Stimulated activated CD8-positive, alpha-beta memory T cell treated with anti-CD3 and anti-CD28 coated beads, Interleukin-12 subunit alpha, Interleukin-12 subunit beta, amount 100 ng/mL, for 24 hours (primary cell): ENCODE measurements around the gene OSCP1.

Experiments used
- DNase-seq: peaks from one replicate; pipeline ENCODE4 v3.0.0-alpha.2; 2020; ENCODE audit errors: extremely low read depth

OSCP1 gene

GRCh38 chr1:36472656-36473055 is 22.4 kb upstream of the OSCP1 start:
- no peak for DNase-seq

GRCh38 chr1:36471830-36472641 is 21.8 kb upstream of the OSCP1 start:
- no peak for DNase-seq

DNA sequence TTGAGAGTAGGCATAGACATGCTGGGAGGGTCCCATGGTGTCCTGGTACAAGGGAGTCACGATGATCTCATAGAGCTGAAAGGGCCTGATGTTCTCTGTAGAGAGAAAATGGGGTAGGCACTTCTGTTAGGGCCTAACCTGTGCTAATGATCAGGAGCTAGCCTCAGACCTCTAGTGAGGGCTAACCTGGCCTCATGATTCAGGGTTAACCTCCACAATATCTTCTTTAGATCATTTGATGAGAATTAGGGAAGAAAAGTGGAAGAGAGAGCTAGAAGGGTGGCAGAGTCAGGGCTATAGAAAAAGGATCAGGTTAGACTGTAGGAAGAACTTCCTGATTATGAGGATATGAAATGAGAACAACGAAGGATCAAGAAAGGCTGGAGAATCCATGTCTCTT is 18.9 kb upstream of the OSCP1 start:
- no peak for DNase-seq

DNA sequence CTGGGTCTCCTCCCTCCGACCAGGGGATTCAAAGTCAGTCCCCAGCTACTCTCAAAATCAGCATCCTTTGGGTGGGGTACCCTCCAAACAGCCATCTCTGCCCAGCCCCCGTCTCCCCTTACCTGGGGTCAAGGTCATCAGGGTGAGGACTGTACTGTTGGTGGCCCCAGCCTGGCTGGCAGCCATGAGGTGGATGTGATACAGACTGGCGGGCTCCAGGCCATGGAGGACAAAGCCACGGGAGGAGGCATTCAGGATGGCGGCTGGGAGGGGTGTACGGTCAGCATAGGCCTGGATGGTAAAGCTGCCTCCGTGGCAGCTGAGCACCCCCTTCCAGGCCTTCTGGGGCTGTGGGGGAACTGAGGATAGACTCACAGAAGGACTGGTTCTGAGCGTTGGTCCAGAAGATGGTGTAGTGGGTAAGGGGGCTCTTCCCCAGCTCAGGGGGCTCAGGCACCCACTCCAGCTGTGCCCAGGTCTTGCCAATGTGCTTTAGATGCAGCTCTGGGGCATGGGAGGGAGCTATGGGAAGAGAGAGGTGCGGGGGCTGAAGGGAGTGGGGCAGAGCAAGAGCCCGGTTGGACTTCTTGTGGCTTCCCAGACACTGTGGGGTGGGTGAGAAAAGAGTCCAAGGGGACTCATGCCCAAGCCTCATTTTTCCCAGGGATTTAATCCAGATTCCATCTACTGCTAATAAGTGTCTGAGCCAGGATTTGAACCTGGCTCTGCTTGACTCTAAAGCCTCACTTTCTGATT is 17.6 kb upstream of the OSCP1 start:
- DNase-seq = no peak

DNA sequence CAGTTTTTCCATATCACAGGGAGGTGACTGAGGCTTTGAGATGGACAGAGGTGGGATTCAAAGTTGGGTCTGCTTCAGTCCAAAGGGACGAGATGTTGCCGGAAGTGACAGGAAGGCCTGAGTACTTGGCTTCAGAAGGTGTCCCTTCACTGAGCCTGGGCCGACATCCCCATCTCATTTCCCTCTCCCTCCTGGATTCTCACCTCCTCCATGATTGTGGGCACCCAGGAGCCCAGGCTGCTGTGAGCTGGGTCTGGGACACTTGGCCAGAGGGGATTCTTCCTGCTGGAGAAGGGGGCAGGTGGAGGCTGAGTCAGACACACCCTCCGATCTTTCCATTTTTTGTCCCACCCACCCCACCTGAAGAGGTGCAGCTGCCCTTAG is 16.8 kb upstream of the OSCP1 start:
- DNase-seq = no peak

DNA sequence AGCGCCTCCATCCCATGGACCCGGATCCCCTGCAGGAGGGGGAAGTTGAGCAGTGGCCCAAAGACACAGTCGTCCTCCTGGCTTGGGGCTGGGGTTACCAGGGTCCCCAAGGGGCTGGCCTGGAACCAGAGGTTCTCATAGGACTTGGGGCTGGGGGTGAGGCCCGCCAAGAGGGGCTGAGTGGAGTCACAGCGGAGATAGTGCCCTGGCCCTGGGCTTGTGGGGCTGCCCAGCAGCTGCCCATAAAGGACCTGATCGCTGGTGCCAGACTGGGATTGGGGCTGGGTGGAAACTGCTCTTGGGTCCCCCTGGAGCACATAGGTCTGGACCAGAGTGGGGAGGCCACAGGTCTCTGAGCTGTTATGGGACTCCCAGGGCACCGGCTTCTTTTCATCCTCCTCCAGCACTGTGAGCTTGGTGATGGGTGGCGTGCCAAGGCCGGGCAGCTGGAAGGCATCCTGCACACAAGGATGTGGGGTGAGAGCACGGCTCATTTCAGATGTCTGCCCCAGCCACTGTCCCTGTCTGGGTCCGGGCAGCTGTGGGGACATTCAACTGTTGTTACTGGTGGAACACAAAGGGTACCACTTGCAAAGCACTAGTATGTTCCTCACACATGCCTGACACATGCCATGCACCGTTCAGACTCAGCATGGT is 16.2 kb upstream of the OSCP1 start:
- DNase-seq = no peak

DNA sequence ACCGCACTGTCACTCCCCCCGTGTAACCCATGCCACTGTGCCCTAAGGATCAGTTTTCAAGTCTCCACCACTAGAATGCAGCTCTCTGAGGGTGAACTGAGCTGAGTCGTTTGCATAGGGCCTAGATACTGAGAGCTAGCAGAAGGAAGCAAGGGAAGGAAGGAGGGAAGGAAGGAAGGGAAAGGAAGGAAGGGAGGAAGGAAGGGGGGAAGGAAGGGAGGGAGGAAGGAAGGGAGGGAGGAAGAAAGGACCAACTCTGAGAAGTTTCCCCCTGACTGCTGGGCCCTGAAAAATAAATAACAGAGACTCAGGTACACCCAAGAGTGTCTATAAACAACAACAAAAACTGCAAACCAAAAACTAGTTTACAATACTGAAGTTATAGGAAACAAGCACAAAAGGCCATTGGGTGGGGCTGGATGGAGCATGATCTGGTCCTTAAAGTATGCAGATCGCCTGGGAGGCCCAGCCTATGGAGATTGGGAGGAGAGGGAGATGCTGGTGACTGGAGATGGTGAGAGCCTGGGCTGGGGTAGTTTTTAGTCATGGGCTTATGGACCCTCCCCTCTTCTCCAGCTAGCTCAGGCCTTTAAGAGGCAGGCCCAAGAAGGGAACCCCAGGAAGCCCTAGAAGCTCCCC is 15.6 kb upstream of the OSCP1 start:
- DNase-seq = no peak

DNA sequence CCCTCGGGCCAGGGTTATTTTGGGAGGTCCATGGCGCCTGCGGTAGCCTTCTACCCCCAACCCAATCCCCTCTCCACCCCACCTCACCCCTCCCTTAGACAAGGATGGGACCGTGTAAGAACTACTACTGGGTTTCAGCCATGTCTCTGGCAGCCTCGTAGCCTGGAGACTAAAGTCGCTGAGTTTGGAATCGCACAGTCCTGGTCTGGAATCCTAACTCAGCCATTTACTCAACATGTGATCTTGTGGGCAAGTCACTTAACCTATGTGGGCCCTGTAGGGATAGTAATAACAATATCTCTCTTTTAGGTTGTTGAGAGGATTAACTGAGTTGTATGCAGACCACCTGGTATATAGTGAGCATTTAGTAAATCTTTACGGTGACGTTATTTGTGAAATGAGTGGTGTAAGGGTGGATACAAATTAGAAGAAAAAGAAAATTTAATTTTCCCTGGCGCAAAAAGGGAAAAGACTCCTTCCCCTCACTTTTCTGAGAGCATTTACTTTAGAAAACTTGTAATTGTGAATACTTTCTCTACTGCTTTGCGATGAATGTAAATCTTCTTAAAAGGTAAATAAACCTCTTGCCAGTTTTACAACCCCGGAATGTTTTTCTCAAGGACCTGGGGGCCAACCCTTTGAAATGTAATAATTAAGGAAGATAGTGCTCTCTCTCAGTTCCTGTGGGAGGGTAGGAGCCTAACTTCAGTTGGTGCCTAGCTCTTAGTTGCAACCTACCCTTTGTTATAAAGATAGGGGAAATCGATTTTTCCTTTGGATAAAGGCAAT is 14.5 kb upstream of the OSCP1 start:
- DNase-seq = no peak

DNA sequence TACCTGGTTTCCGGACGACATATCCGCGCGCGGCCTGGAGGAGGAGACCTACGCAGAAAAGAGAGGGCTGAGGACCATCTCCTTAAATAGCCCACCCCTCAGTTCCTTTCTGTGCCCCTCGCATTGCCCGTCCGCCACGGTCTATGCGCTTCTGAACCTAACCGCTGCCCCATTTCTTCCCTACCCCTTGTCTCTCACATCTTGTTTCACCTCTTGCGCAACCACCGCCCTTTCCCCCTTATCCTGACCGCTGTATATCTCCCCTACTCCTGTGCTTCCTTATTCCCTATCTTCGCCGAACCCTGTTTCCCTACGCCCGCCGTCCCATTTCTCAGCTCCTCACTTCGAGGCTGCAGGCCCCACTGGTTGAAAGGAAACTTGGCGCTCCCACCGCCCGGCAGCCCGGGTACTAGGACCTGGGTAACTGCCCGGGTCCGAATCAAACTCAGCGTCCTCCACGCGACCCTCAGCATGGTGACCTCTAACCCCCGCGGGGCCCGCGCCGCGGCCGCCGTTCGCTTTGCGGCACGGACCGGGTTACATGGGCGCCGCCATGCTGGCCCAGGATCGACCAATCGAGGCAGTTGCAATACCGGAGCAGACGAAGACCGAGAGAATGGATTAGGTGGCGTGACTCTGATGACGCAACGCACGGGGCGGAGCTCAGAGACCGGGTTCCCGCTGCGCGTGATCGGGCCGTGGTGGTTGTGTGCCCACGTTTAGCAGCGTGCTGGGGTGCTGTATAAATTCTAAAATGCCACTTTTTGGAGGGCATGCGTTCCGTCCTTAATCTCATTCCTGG is 13.8 kb upstream of the OSCP1 start, which contains the start of gene MRPS15:
MRPS15 (minus strand) TSS at position 582 of the 802 bp plus-strand sequence; CDS start at position 473, 109 bp downstream.
- DNase-seq = peak; percentile 87

DNA sequence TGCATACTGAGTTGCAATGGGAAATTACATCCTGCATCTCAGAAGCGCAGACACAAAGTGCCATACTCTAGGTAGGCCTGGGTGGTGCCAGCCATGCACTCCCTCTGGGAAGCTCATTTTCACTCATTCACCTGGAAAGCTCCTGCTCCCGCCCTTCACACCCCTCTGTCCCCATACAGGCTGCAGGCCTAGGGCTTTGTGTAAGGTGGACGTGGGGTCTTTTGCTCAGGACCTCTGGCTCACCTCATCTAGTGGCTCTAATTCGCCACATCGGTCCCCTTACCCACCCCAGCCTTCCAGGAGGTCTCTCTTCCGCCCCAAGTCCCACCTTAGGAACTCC is 13.2 kb upstream of the OSCP1 start:
- no peak for DNase-seq

GRCh38 chr1:36458910-36459309 is 8.7 kb upstream of the OSCP1 start:
- no peak for DNase-seq

DNA sequence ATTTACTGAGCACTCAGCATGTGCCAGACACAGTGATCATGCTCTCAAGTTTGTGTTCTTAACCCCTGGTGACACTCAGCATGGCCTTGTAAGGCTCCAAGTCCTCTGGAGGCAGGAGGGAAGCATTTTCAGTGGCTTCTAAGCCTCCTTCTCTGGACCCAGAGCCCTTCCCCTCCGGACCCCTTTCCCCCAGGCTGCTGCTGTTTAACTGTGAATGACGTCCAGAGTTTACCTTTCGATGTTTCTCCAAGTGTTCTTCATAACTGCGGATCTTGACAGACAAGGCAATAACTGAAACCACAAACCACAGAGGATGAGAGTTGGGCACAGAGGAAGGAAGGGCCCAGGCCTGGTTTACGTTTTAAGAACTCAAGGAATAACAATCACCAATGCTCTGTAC is 7.4 kb upstream of the OSCP1 start:
- no peak for DNase-seq

- DNase-seq = no peak
These were observed 6.2 kb upstream of the OSCP1 start for GRCh38 chr1:36456391-36456928.

DNA sequence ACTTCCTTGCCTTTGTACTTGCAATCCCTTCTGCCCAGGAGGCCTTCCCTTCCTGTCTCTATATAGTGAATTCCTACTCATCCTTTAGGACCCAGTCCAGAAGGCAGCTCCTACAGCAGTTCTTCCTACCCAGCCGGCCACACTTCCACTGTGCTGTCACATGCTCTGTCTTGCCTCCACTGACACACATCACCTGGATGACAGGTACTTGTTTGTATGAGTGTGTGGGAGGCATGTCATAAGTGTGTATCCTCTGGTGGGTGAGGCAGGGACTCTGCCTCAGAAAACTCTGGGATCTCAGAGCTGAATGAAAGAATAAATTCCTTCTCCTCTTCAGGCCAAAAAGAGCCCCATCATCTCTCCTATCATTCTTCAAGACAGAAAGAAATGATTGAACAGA is 5.1 kb upstream of the OSCP1 start:
- no peak for DNase-seq

DNA sequence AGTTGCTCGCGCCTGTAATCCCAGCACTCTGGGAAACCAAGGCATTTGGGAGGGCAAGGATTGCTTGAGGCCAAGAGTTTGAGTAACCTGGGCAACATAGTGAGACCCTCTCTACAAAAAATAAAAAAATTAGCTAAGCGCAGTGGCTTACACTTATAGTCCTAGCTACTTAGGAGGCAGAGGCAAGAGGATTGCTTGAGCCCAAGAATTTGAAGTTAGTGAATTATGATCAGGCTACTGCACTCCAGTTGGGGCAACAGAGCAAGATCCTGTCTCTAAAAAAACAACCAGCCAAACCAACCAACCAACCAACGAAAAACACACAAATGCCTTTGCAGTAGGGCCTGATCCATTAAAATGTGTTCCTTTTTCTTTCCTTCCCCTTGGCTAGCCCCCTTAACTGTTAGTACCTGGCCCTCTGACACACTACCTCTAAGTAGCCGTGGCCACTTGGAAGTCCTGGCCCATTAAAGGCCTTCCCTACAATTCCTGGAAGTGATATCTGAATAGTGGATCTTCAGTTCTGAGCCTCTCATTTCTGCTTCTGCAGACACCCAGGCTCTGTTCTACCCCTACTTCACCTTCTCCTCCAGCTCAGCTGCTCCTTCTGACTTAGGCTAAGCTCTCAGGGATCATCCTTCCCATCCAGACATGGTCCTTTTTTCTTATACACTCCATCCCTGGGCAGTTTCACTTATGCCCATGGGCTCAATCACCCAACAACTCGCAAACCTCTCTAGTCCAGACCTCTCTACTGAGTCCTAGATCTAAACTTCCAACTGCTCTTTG is 3.5 kb upstream of the OSCP1 start:
- DNase-seq = no peak

- DNase-seq = no peak
These were observed 2.8 kb upstream of the OSCP1 start for GRCh38 chr1:36453051-36453450.

GRCh38 chr1:36450919-36451305 is 661 bp upstream of the OSCP1 start:
- DNase-seq = no peak

DNA sequence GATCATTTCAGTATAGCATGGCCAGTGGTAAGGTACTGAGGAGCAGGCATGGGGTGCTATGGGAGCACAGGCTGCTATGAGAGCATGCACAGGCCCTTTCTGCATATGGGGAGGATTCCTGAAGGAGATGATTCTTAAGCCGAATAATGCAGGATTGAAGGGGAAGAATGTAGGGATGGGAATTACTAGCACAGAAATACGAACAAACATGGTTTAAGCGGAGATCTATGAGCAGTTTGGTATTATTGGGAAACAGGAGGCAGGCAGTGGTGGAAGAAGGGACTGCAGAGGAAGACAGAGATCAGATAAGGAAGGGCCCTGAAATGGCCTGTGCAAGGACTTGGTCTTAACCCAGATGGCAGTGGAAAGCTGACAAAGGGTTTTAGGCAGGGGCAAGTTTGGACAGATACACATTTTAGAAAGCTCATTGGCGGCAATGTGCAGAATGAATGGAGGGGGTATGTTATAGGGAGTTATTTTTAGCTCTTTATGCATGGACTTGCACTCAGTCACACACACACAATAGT is 1.7 kb downstream of the OSCP1 start:
- DNase-seq = no peak

GRCh38 chr1:36447450-36447849 is 2.8 kb downstream of the OSCP1 start:
- no peak for DNase-seq
